GM18520 (cell line): ENCODE measurements around the gene IL17D.
"Not testable (repeated sequence)": the region's sequence is repeated elsewhere in the genome, so short reads cannot be mapped to it uniquely, and the experiment has no call there.

Source experiments
- ATAC-seq: cut with Tn5 transposase; IDR thresholded peaks from one replicate; pipeline ENCODE4 v1.9.1; 2021; ENCODE audit not compliant: unreplicated experiment

IL17D gene

DNA sequence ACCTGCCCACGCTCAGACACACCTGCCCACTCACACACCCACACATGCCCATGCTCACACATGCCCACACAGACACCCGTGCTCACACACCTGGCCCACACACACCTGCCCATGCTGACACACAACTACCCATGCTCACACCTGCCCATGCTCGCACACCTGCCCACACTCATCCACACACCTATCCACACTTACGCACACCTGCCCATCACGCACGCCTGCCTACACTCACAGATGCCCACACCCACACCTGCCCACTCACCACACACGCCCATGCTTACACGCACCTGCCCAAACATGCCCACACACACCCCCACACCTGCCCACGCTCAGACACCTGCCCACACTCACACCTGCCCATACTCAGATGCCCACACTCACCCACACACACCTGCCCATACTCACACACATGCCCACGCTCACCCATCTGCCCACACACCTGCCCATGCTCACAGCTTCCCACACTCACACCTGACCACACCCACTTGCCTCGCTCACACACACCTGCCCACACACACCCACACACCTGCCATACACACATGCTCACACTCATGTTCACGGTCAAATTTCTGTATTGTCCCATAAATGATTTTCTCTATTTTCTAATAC, 15.6 kb downstream of the IL17D start:
- ATAC-seq = no peak

DNA sequence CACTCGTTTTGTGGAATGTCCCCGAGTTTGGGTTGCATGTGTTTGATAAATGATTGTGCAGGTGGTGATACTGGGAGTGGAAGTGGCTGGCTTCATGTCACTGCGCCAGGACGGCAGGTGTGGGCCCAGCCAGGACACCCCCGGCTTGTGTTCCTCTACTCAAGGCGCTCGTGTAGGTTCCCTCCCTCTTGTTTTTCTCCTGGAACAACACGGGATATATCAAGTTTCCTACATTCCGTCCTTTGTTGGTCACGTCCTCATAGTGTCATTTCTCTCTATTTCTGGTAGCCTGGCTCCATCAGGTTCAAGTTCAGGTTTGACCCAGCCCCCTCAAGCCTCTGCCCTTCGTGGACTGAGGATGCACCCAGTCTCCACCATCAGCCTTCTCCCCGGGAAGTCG, 16.3 kb downstream of the IL17D start:
- no peak for ATAC-seq

DNA sequence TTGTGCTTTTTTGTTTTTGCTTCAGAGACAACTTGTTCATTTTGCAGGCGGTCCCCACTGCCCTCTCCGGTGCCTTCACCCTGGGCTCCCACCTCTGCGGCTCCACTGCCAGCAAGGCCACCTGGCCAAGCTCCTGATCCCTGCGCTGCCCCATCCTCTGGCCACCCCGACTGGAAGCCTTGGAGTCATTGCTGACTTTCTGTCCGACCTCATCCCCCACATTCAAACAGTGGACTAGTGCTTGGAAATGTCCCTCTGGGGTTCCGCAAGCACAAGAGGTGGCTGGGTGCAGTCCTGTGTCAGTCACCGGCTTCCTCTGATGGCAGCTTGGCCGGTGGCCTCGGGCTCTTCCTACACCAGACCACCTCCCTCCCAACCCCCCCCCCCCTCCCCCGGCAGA, 17.0 kb downstream of the IL17D start:
- ATAC-seq = no peak

DNA sequence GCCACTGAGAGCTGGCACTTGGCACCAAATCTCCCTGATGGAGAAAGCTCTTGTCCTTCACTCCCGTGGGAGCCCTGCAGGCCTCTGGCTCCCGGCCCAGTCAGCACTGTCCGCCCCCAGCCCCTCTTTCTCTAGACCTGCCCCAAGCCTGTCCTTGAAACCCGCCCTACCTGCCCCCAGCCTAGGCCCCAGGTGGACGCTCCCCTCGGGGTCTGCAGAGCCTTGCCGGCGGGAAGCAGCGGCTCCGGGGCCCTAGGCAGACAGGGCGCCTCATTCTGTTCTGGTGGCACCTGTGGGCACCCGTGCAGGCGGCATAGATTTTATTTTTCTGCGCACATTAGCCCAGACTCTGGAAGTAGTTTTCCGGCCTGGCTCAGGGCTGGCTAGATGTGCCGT, 17.6 kb downstream of the IL17D start:
- no peak for ATAC-seq

- ATAC-seq = no peak
Observed at GRCh38 chr13:20721454-20722357, 18.2 kb downstream of the IL17D start.

DNA sequence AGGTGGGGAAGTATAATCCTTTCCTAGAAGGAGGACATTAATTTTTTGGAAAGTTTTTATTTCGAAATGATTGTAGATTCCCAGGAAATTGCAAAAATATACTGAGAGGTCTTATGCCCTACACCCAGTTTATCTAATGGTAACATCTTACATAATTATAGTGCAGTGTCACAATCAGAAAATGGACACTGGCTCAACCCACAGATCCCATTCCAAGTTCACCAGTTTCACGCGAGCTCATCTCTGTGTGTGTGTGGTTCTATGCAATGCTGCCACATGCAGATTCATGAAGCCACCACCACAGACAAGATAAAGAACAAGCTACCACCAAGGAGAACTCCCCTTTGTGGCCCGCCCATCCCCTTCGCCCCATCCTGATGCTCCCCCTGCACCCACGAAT, 24.4 kb downstream of the IL17D start:
- ATAC-seq = no peak

- ATAC-seq = no peak
Observed at GRCh38 chr13:20728579-20729311, 25.2 kb downstream of the IL17D start.

DNA sequence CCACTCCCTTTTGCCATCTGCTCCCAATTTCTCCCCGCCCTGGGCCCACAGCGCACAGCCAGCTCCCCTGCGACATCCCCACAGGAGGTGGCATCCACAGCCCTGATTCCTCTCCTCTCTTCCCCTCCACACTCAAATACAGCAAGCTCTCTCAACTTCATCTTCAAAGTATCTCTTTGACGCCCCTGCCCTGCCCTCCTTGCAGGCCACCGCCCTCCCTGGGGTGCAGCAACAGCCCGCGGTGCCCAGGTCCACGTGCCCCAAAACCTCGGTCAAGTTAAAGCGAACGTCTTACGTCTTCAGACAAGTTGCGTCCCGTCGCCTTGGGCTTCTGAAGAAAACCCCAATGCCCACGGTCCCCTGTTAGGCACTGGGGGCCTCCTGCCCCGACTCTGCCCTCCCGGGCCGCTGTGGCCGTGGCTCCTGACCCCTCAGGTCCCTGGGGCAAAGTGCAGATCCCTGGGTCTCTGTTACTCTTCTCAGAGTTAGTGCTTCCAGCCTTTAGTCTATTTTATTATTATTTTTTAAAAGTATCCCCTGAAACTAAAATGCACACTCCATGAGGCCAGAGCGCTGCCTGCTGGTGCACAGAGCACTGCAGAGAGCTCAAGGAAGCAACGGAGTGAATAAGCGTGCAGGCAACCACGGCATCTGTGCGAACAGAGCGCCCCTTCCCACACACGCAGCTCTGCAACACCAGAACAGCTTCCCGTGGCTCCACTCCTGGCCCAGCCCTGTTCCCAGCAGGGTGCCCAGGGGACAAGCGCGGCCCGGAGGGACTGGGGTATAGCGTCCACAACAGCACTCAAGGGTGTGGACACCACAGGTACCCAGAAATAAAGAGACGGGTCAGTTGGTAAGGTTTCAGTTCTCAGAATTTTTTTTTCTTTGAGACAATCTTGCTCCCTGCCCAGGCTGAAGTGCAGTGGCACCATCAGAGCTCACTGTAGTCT, 26.4 kb downstream of the IL17D start:
- ATAC-seq = no peak

DNA sequence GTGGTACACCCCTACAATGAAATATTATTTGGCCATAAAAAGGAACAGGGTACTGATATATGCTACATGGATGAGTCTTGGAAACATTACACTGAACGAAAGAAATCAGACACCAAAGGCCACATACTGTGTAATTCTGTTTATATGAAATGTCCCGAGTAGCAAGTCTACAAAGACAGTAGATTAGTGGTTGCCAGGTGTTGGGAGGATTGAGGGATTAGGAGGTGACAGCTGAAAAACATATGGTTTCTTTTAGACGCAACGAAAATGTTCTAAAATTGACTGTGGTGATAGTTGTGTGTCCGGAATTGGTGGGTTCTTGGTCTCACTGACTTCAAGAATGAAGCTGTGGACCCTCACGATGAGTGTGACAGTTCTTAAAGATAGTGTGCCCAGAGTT, 35.1 kb downstream of the IL17D start:
- ATAC-seq = no peak

DNA sequence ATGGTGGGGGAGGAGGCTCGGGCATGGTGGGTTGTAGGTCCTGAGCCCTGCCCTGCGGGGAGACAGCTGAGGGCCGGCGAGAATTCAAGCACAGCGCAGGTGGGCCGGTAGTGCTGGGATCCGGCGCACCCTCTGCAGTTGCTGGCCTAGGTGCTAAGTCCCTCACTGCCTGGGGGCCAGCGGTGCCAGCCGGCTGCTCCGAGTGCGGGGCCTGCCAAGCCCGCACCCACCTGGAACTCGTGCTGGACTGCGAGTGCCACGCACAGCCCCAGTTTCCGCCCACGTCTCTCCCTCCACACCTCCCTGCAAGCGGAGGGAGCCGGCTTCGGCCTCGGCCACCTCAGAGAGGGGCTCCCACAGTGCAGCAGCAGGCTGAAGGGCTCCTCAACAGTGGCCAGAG, 36.5 kb downstream of the IL17D start:
- no peak for ATAC-seq

- not testable (repeated sequence) for ATAC-seq
Observed at GRCh38 chr13:20743830-20744404, 40.4 kb downstream of the IL17D start.

- no peak for ATAC-seq
Observed at GRCh38 chr13:20749377-20749776, 45.9 kb downstream of the IL17D start.

- no peak for ATAC-seq
Observed at GRCh38 chr13:20754009-20754408, 50.5 kb downstream of the IL17D start.

DNA sequence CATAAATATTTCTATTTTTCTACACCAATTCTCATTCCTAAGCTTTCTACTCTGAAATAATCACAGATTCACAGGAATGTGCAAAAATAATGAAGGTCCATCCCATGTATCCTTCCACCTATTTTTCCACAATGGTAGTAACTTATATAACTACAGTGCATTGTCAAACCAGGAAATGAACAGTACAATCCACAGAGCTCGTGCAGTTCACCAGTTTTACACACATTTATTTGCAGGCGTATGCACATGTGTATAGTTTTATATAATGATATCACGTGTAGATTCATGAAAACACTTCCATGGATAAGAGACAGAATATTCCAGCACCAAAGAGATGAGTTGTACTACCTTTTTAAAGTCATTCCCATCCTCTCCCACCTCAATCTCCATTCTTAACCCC, 57.4 kb downstream of the IL17D start:
- ATAC-seq = no peak

DNA sequence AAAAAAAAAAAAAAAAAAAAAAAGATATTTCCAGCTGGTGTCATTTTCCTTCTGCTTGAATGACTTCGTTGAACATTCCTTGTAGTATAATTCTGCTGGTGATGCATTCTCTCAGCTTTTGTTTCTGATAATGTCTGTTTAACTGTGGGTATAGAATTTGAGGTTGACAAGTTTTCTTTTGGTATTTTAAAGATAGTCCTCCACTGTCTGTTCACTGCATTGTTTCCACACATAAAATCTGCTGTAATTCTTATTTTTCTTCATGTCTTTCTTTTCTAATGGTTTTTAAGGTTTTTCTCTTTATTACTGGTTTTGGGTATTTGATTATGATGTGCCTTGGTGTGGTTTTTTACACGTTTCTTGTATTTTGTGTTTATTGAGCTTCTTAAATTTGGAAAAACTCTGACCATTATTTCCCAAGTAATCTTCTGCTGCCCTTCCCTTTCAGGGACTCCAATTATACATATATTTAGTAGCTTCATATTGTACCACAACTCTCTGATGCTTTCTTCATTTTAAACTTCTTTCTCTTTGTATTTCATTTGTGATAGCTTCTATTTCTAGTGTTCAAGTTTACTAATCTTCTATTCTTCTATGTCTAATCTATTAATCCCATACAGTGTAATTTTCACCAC, 63.9 kb downstream of the IL17D start:
- ATAC-seq = no peak

DNA sequence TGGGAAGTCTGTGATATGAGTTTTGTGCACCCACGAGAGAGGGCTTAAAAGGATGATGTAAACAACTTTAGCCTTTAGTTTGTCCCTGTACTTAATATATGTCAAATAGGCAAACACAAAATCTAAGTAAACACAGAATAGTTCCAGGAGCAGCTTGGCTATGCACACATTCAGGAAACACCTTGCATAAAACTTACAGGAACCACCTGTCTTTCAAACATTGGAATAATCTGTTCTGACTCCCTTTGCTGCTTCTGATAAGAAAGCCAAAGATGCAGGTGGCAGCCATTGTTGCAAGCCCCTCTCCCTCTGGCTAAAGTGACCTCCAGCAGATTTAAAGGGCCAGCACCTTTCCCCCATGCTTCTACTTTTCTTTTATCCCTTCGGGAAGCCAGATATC, 65.6 kb downstream of the IL17D start:
- no peak for ATAC-seq

GRCh38 chr13:20769834-20770233, 66.3 kb downstream of the IL17D start:
- ATAC-seq = no peak
